Activated T-cell treated with anti-CD3 and anti-CD28 coated beads, Interleukin-2, amount 50 U/mL, for 24 hours (primary cell): ENCODE data around the gene SCIN.
"Not testable (repeated sequence)": the region's sequence is repeated elsewhere in the genome, so short reads cannot be mapped to it uniquely, and the experiment has no call there.

ENCODE experiments used
- DNase-seq: peaks from one replicate; pipeline ENCODE4 v3.0.0-alpha.2; 2020
- H3K27ac Mint-ChIP-seq: 2 replicates; pipeline ENCODE4 v1.8.0; 2020; ENCODE audit warnings: mild to moderate bottlenecking, mixed read lengths
- H3K27me3 Mint-ChIP-seq: 2 replicates; pipeline ENCODE4 v1.8.0; 2020; ENCODE audit warnings: mixed read lengths
- H3K36me3 Mint-ChIP-seq: 2 replicates; pipeline ENCODE4 v1.8.0; 2020; ENCODE audit warnings: low read depth, mixed read lengths
- H3K4me1 Mint-ChIP-seq: 2 replicates; pipeline ENCODE4 v1.8.0; 2020; ENCODE audit warnings: low read depth, mixed read lengths
- H3K4me3 Mint-ChIP-seq: 2 replicates; pipeline ENCODE4 v1.8.0; 2020; ENCODE audit warnings: mild to moderate bottlenecking, moderate library complexity, mixed read lengths
- H3K9me3 Mint-ChIP-seq: 2 replicates; pipeline ENCODE4 v1.8.0; 2020; ENCODE audit warnings: mixed read lengths

Gene SCIN

DNA sequence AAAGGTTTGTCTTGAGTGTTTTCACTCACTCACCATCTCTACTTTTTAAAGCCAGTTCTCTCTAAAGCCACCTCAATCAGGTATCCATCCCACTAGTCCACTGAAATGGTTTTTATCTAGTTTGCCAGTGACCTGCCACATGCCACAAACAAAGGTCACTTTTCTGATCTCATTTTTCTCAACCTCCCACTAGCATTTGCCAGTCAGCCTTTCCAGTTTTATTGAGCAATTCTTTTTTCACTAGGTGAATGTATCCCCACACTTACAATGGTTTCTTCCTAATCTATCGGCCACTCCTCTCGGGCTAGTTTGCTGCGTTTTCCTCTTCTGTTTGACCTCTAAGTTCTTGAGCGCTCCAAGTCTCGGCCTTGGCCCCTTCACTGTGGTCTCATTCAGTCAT, 72.0 kb downstream of the SCIN start:
- Mint-ChIP-seq H3K9me3 (no peaks in the 10 kb centered on the region), H3K4me1 (peaks cover 6% of the 10 kb centered on the region), H3K27ac (no peak overlapping the region), H3K36me3 (no peaks in the 10 kb centered on the region), H3K4me3 (no peak overlapping the region), H3K27me3 (no peaks in the 10 kb centered on the region)
- no peak for DNase-seq

DNA sequence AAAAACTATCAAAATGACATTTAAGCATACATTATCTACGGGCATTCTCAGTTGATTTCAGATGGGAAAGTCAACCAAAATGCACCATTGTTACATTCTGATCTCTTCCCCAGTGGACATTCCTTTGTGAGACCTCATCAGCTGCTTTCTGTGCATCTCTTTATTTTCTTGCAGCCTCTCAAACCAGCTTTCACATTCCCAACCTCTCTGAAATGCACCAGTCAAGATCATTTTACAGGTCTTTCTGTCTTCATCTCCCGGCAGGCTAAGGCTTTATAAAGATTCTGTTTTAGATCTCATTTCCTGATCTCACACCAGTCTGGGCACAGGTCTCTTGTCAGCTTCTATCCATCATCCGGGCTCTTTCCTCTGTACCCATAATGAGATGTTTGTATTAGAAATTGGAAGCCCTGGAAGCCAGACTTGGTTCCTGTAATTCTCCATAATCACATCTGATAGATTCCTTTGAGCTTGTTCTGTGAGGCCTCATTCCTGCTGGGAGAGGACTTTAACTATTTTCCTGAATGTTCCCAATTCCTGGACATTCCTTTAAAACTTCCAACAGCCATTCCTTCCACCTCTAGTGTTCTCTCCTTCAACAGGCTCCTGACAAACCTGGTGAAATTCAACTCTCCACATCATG, 72.6 kb downstream of the SCIN start:
- no peak for DNase-seq
- Mint-ChIP-seq H3K4me1 (peaks cover 3% of the 10 kb centered on the region), H3K27me3 (no peaks in the 10 kb centered on the region), H3K4me3 (no peak overlapping the region), H3K9me3 (no peaks in the 10 kb centered on the region), H3K36me3 (no peaks in the 10 kb centered on the region), H3K27ac (no peak overlapping the region)

DNA sequence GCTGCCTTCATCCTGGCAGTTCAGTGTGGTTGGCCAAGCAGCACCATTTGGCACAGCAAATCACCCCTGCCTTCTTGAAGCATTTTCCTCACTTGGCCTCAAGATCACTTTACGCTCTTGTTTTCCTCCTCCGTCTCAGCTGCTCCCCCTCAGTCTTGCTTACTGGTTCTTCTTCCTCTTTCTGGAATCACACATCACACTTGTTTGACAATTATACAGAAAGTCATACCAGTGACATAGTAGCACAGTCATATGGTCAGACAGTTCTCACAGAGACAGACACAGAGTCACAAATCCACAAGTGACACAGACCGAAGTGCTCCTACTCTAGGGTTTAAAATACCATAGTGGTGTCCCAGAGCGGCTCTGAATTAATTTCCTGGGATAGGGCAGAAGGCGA, 73.1 kb downstream of the SCIN start:
- Mint-ChIP-seq H3K27me3 (no peaks in the 10 kb centered on the region), H3K4me3 (no peak overlapping the region), H3K4me1 (peaks cover 1% of the 10 kb centered on the region), H3K36me3 (no peaks in the 10 kb centered on the region), H3K27ac (no peak overlapping the region), H3K9me3 (no peaks in the 10 kb centered on the region)
- no peak for DNase-seq

DNA sequence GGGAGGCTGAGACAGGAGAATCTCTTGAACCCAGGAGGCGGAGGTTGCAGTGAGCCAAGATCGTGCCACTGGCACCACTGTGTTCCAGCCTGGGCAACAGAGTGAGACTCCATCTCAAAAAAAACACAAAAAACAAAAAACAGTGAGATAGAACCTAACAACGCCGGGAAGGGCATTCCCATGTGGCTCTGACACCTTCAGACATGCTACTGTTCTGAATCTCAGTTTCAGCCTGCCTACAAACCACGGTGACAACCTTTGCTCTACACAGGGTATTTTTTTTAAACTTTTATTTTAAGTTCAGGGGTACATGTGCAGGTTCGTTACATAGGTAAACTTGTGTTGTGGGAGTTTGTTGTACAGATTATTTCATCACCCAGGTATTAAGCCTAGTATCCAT, 74.7 kb downstream of the SCIN start:
- not testable (repeated sequence) for H3K4me1 Mint-ChIP-seq, H3K27ac Mint-ChIP-seq, H3K4me3 Mint-ChIP-seq, H3K27me3 Mint-ChIP-seq, H3K9me3 Mint-ChIP-seq, H3K36me3 Mint-ChIP-seq, DNase-seq

DNA sequence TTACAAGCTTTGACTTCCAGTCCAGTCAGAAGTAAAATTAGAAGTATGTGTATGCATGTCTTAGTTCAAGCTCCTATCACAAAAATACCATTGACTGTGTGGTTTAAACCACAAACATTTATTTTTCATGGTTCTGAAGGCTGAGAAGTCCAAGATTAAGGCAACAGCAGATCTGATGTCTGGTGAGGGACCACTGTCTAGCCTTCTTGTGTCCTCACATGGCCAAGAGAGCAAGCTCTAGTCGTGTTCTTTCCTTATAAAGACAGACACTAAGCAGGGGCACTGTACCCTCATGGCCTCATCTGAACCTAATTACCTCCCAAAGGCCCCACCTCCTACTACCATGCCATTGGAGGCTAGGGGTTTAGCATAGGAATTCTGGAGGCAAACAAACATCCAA, 75.6 kb downstream of the SCIN start:
- DNase-seq, result no peak

DNA sequence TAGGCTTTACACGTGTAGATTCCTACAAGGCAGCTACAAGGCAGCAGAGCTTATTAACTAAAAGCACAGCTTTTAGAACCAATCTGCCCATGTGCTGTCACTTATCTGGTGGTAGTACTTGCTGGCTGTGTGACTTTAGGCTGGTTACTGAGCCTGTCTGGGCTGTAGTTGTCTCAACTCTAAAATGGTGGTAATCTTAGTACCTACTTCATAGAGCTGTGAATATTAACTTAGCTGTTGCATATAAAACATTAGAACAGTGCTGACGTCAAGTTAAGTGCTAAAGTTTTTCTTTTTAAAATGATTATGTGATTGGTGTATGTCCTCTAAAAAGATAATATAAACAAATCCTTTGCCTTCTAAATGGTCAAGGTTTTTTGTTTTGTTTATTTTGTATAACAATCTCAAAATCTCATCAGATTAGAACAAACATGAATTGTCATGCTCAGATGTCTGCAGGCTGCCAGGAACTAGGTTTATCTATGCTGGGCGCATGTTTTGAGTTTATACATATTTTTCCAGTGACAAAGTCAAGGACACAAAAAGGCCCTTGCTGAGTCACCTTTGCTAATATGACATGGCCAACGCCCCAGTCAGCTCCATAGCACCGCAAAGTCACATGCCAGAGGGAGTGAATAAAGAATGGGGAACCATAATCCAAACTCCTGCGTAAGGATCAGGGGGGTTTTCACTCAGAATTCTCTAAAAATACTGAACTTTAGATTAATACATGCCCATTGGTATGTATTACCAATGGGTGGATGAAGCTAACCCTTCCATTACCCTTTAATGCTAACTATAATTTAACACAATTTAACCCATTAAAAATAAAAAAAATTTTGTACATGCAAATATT, 77.1 kb downstream of the SCIN start:
- Mint-ChIP-seq H3K4me1 (no peaks in the 10 kb centered on the region), H3K27me3 (no peaks in the 10 kb centered on the region), H3K4me3 (no peak overlapping the region), H3K27ac (no peak overlapping the region), H3K36me3 (no peaks in the 10 kb centered on the region), H3K9me3 (no peaks in the 10 kb centered on the region)
- no peak for DNase-seq

More for the DNA sequence above, 75.6 kb downstream of the SCIN start:
- Mint-ChIP-seq H3K27me3 (no peaks in the 10 kb centered on the region), H3K27ac (no peak overlapping the region), H3K4me1 (no peaks in the 10 kb centered on the region), H3K9me3 (no peaks in the 10 kb centered on the region), H3K4me3 (no peak overlapping the region), H3K36me3 (no peaks in the 10 kb centered on the region)

DNA sequence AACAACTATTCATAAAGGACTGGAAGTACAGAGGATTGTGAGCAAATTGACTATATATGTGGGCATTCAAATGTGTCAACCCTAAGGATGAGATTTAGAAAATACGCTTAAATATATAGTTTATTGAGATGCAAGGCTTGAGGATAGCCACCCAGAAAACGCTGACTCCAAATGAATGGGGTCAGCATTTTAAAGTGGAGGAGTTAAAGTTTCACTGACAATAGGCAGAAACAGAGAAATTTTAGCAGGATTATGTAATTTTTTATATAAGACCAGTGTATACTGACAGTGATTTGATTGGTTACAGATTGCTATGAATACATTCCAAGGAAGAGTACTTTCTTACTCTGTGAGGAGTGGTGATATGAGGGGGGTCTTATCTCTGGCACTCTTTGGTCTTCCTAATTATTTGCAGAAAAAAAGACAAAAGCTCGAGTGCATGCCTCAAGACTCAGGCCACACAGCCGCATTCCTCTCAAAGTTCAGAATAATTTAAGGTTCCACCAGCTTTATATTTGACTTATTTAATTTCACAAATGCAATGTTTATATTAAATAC, 78.3 kb downstream of the SCIN start:
- Mint-ChIP-seq H3K27me3 (no peaks in the 10 kb centered on the region), H3K27ac (no peak overlapping the region), H3K36me3 (no peaks in the 10 kb centered on the region), H3K4me1 (no peaks in the 10 kb centered on the region), H3K4me3 (no peak overlapping the region), H3K9me3 (no peaks in the 10 kb centered on the region)
- no peak for DNase-seq

DNA sequence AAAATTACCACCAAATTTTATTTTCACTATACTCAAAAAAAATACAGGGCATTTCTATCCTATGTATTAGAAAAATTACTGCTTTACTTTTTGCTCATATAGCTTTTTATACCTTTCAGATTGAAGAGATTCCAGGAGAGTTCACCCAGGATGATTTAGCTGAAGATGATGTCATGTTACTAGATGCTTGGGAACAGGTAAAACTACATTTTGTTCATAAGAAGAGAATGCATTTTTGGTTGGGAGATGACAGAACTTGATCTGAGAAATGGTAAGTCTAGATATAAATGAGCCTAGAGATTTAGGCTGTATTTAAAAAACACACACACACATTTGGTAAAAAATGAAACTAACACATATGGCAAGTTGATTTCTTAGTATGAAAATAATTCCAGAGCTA, 78.8 kb downstream of the SCIN start:
- H3K4me1 Mint-ChIP-seq, result no peaks in the 10 kb centered on the region
- no peak overlapping the region for H3K27ac Mint-ChIP-seq
- no peaks in the 10 kb centered on the region for H3K27me3 Mint-ChIP-seq
- no peak for DNase-seq
- H3K36me3 Mint-ChIP-seq, result no peaks in the 10 kb centered on the region
- H3K9me3 Mint-ChIP-seq, result no peaks in the 10 kb centered on the region
- H3K4me3 Mint-ChIP-seq, result no peak overlapping the region

DNA sequence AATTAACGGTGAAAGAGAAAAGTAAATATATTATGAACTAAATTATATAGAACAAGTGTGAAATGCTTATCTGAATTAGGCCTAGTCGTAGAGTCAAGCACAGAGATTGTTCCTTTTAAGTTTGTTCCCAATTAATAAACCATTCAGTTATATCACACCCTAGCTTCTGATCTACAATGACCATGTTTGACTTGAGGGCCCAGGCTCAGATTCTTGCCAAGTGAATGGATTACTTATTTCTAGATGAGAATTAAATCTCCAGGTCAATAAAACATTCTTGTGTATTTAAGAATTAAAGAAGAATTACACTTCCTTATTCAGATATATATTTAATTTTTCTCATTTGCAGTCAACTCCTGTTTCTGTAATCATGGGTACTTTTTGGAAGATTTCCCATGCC, 79.6 kb downstream of the SCIN start:
- Mint-ChIP-seq H3K27me3 (no peaks in the 10 kb centered on the region), H3K27ac (no peak overlapping the region), H3K4me1 (no peaks in the 10 kb centered on the region), H3K36me3 (no peaks in the 10 kb centered on the region), H3K4me3 (no peak overlapping the region), H3K9me3 (no peaks in the 10 kb centered on the region)
- DNase-seq, result no peak

DNA sequence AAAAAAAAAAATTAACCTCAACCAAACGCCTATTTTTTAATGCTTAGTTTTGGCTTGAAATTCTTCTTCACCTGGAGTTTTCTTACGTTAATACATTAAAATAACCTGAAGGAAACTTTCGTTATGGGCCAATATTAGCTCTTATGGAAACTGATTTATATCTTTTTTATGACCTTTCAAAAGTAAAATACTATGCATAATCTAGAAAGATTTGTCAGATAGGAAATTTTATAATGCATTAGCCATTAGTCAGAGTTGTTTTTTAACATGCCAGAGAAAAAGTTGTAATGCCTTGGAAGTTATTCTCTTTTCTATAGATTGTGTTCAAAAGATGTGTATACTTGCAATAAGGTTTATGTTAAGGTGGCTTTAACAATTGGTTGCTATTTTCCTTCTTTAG, 82.6 kb downstream of the SCIN start:
- Mint-ChIP-seq H3K27me3 (no peaks in the 10 kb centered on the region), H3K4me3 (no peak overlapping the region), H3K9me3 (no peaks in the 10 kb centered on the region), H3K27ac (no peak overlapping the region), H3K36me3 (no peaks in the 10 kb centered on the region), H3K4me1 (no peaks in the 10 kb centered on the region)
- no peak for DNase-seq

DNA sequence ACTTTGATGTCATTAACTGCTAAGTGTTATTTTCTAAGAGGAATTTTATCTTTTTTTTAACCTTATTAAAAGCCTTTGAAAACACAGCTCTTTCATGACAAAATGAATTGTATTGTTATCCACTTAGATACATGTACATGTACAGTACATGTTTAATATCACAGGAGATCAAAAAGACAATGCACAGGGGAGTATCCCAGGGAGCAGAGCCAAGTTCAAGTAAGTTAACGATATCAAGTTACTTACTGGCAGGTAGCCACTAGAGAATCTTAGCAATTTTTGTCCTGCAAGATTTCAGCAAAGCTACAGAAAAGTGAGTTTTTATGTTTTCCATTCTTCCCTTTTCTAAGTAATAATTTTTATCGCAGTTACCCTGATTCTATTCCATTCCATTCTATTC, 83.0 kb downstream of the SCIN start:
- no peaks in the 10 kb centered on the region for H3K36me3 Mint-ChIP-seq
- no peaks in the 10 kb centered on the region for H3K9me3 Mint-ChIP-seq
- DNase-seq, result no peak
- no peak overlapping the region for H3K4me3 Mint-ChIP-seq
- H3K27ac Mint-ChIP-seq, result no peak overlapping the region
- no peaks in the 10 kb centered on the region for H3K27me3 Mint-ChIP-seq
- H3K4me1 Mint-ChIP-seq, result no peaks in the 10 kb centered on the region

DNA sequence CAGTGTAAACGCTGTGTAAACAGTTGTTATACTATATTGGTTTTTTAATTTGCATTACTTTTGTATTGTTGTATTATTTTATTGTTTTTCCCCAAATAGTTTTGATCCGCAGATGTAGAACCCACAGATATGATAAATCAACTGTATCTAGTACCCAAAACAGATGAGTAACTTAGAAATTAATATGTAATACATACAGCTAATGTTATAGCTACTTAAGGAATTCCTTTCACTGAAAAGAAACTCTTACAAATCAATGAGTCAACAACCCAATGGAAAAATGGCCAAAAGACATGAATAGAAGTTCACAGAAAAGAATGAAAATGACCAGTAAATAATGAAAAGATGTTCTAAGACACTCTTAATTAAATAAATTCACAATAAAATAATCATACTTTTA, 84.6 kb downstream of the SCIN start:
- no peaks in the 10 kb centered on the region for H3K9me3 Mint-ChIP-seq
- H3K27me3 Mint-ChIP-seq, result peaks cover 5% of the 10 kb centered on the region
- H3K4me1 Mint-ChIP-seq, result no peaks in the 10 kb centered on the region
- H3K4me3 Mint-ChIP-seq, result no peak overlapping the region
- no peaks in the 10 kb centered on the region for H3K36me3 Mint-ChIP-seq
- H3K27ac Mint-ChIP-seq, result no peak overlapping the region
- DNase-seq, result no peak

DNA sequence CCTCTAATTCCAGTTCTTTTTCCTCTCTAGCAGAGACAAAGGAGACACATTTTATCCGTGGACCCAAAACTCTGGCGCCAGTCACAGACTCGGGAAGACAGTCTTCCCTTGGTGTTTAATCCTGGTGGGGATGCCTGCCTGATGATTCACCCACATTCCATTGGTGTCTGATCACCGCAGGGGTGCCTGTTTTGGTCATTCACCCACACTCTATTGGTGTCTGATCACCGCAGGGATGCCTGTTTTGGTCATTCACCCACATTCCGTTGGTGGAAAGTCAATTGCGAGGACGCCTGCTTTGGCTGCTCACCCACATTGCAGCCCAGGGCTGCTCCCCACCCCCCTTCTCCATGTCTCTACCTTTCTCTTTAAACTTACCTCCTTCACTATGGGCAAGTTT, 89.9 kb downstream of the SCIN start:
- H3K36me3 Mint-ChIP-seq, H3K27me3 Mint-ChIP-seq, H3K9me3 Mint-ChIP-seq, H3K27ac Mint-ChIP-seq, H3K4me3 Mint-ChIP-seq, H3K4me1 Mint-ChIP-seq, DNase-seq: not testable (repeated sequence)

DNA sequence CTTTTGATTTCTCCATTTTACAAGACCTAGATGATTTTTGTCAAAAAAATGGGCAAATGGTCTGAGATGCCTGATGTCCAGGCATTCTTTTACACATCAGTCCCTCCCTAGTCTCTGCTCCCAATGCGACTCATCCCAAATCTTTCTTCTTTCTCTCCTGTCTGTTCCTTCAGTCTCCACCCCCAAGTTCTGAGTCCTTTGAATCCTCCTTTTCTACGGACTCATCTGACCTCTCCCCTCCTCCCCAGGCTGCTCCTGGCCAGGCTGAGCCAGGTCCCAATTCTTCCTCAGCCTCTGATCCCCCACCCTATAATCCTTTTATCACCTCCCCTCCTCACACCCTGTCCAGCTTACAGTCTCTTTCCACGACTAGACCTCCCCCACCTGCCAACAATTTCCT, 90.5 kb downstream of the SCIN start:
- not testable (repeated sequence) for H3K36me3 Mint-ChIP-seq, H3K9me3 Mint-ChIP-seq, H3K27ac Mint-ChIP-seq, H3K4me1 Mint-ChIP-seq, H3K27me3 Mint-ChIP-seq, H3K4me3 Mint-ChIP-seq, DNase-seq

DNA sequence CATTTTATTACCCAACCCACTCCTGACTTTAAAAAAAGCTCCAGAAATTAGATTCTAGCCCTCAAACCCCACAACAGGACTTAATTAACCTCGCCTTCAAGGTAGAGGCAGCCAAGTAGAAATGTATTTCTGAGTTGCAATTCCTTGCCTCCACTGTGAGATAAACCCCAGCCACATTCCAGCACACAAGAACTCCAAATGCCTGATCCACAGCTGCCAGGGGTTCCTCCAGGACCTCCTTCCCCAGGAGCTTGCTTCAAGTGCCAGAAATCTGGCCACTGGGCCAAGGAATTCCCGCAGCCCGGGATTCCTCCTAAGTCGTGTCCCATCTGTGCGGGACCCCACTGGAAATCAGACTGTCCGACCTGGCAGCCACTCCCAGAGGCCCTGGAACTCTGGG, 91.1 kb downstream of the SCIN start:
- Mint-ChIP-seq H3K27me3 (peaks cover 7% of the 10 kb centered on the region), H3K4me3 (no peak overlapping the region), H3K9me3 (no peaks in the 10 kb centered on the region), H3K4me1 (no peaks in the 10 kb centered on the region), H3K36me3 (no peaks in the 10 kb centered on the region), H3K27ac (no peak overlapping the region)
- DNase-seq, result no peak
